Measurements from ENCODE around the gene POU2F2.

Gene POU2F2

GRCh38 chr19:42150364-42150763, 18.1 kb upstream of the POU2F2 start:
- DNase-seq (ENCODE audit: insufficient read length, low spot score) (no peak), FAIRE-seq (no peak)
- TF ChIP-seq CTCF (IDR thresholded peaks at IDR 0.05; ENCODE audit: insufficient read depth, missing control alignments) = no peak

GRCh38 chr19:42149447-42150202, 17.4 kb upstream of the POU2F2 start:
- DNase-seq (ENCODE audit: insufficient read length, low spot score) = no peak
- TF ChIP-seq CTCF (IDR thresholded peaks at IDR 0.05; ENCODE audit: insufficient read depth, missing control alignments) = no peak
- no peak for FAIRE-seq

- TF ChIP-seq CTCF (IDR thresholded peaks at IDR 0.05; ENCODE audit: insufficient read depth, missing control alignments) = no peak
- DNase-seq (ENCODE audit: insufficient read length, low spot score) (no peak), FAIRE-seq (no peak)
Measured at GRCh38 chr19:42148266-42148665, 16.0 kb upstream of the POU2F2 start.

- DNase-seq (ENCODE audit: insufficient read length, low spot score) (no peak), FAIRE-seq (no peak)
- no peak for TF ChIP-seq CTCF (IDR thresholded peaks at IDR 0.05; ENCODE audit: insufficient read depth, missing control alignments)
Measured at GRCh38 chr19:42143341-42144234, 11.3 kb upstream of the POU2F2 start.

- no peak for FAIRE-seq
- DNase-seq (ENCODE audit: insufficient read length, low spot score) = no peak
Measured at GRCh38 chr19:42140125-42140754, 8.0 kb upstream of the POU2F2 start.

GRCh38 chr19:42134535-42135070, 2.4 kb upstream of the POU2F2 start:
- no peak for TF ChIP-seq CTCF (IDR thresholded peaks at IDR 0.05; ENCODE audit: insufficient read depth, missing control alignments)
- DNase-seq (ENCODE audit: insufficient read length, low spot score) (no peak), FAIRE-seq (no peak)

More at GRCh38 chr19:42140125-42140754, 8.0 kb upstream of the POU2F2 start:
- no peak for TF ChIP-seq CTCF (IDR thresholded peaks at IDR 0.05; ENCODE audit: insufficient read depth, missing control alignments)

Data from D721Med (cell line).